Heart left ventricle (tissue), 16 donors: ENCODE measurements around the gene EIF3M. TPM values are rescaled to one million over a fixed set of nuclear protein-coding genes. Genes with fewer than 3 reads are reported as not detected.
"Not testable (repeated sequence)": the region's sequence is repeated elsewhere in the genome, so short reads cannot be mapped to it uniquely, and the experiment has no call there.

Source experiments
- ATAC-seq, 4 donors: fragments of 200-7000 bp; cut with Tn5 transposase; one replicate each; pipeline ENCODE4 v1.9.1; 2020 to 2022; ENCODE audit warnings: moderate library complexity in 4 of 4, mild to moderate bottlenecking in 3 of 4, moderate number of reproducible peaks in 1 of 4
- DNase-seq, 5 donors: peaks; one replicate each; pipeline ENCODE4 v3.0.0-alpha.2; 2020
- H3K27ac ChIP-seq, 12 donors: fragments of 200-600 bp; sonication (generic) in 4 of 12; one replicate each; pipeline versions ENCODE4 v1.5.0 to v1.8.0; 2016 to 2022; ENCODE audit warnings: mild to moderate bottlenecking in 2 of 12
- H3K27me3 ChIP-seq, 9 donors: fragments of 200-600 bp; sonication (generic) in 2 of 9; one replicate each; pipeline versions ENCODE4 v1.5.1 to v1.8.0; 2016 to 2022; ENCODE audit warnings: mild to moderate bottlenecking in 3 of 9
- H3K36me3 ChIP-seq, 9 donors: fragments of 200-600 bp; sonication (generic) in 2 of 9; one replicate each; pipeline versions ENCODE4 v1.5.0 to v1.8.0; 2018 to 2022; ENCODE audit warnings: mild to moderate bottlenecking in 2 of 9
- H3K4me1 ChIP-seq, 12 donors: fragments of 200-600 bp; sonication (generic) in 4 of 12; one replicate each; pipeline versions ENCODE4 v1.5.0 to v1.8.0; 2016 to 2022; ENCODE audit warnings: mild to moderate bottlenecking in 3 of 12
- H3K4me3 ChIP-seq, 12 donors: fragments of 200-600 bp; sonication (generic) in 4 of 12; one replicate each; pipeline versions ENCODE4 v1.5.0 to v1.8.0; 2017 to 2022; ENCODE audit warnings: mild to moderate bottlenecking in 9 of 12, moderate library complexity in 4 of 12
- H3K9me3 ChIP-seq, 12 donors: fragments of 200-600 bp; sonication (generic) in 4 of 12; one replicate each; pipeline versions ENCODE4 v1.5.0 to v1.8.0; 2016 to 2022; ENCODE audit warnings: mild to moderate bottlenecking in 1 of 12
- CTCF ChIP-seq, 12 donors: fragments of 200-600 bp; sonication (generic) in 4 of 12; IDR thresholded peaks; one replicate each; pipeline versions ENCODE4 v1.5.0 to v1.8.0; 2018 to 2022; ENCODE audit warnings: antibody characterized with exemption in 12 of 12, mild to moderate bottlenecking in 5 of 12
- POLR2A ChIP-seq, 2 donors: fragments of 450-650 bp; IDR thresholded peaks; one replicate each; pipeline ENCODE4 v1.6.1; 2017; ENCODE audit warnings: antibody characterized with exemption in 2 of 2, mild to moderate bottlenecking in 2 of 2, moderate library complexity in 2 of 2
- WGBS, 4 donors: extraction: QIAGEN DNeasy Blood & Tissue Kit in 2 of 4; methylation state at CpG; one replicate each; pipeline versions ENCODE4 v1.1.5 to v1.1.7; 2013 to 2018; 5-methylcytosine and 5-hydroxymethylcytosine counted together
- intact Hi-C, 10 donors: fragments of 100-400 bp; cut with DNase I; formaldehyde crosslinking; loops; one replicate each; pipeline versions ENCODE4 v1.11.1 to v1.14.2; 2022
- polyA plus RNA-seq, 2 donors: library from polyadenylated mRNA; stranded (reverse); fragments of 200-250 nt; gene quantifications; one replicate each; pipeline ENCODE4 v1.2.3, GENCODE V29; 2013
- total RNA-seq, 9 donors: library from RNA; depleted of rRNA in 2 of 9; stranded (reverse); fragments of >200 nt in 2 of 9; fragmentation: NEBNext Ultra II Directional in 3 of 9; extraction: Animal tissue kit (Norgen Biotek cat#: 25700) in 3 of 9; gene quantifications; one replicate each; pipeline versions ENCODE4 v1.1.0 to v1.2.4, GENCODE V29; 2016 to 2023
- donor health status: ischemic (EF 13 %, LVEDD 7.1; RV severe dilation, severe dysfunction).
- donor health status: healthy with polysubstance abuse.
- donor health status: DM: no; HTN: yes; CAD: no.
- donor health status: DM: no; HTN: no; CAD: no.
- donor health status: ischemic (EF 25% LVEDD 6.9; RV normal size, moderate dysfunction).
- donor health status: ischemic (EF 25% LVEDD 5.7; RV mildly dilated, moderate dysfunction).
- donor health status: healthy.
- donor health status: DM: yes; HTN: yes; CAD: no.
- donor health status: ischemic (EF 35%, LVEDD 5.7; RV mildly dilated, moderate dysfunction).
- donor health status: nonischemic (EF 11% LVEDD 7.7; RV severe dilation, severe dysfunction).
- donor health status: DM: yes; HTN: yes; CAD: no.
- donor health status: PGD.
- donor health status: ischemic (EF 29% LVEDD 5.4; RV normal size, mild dysfunction).
- donor health status: nonischemic (EF 23%, LVEDD 6.1; RV moderate dilation, normal function).

Gene EIF3M
- total and polyA plus RNA-seq, 11 donors, result 143 to 353 (median 182) TPM

DNA sequence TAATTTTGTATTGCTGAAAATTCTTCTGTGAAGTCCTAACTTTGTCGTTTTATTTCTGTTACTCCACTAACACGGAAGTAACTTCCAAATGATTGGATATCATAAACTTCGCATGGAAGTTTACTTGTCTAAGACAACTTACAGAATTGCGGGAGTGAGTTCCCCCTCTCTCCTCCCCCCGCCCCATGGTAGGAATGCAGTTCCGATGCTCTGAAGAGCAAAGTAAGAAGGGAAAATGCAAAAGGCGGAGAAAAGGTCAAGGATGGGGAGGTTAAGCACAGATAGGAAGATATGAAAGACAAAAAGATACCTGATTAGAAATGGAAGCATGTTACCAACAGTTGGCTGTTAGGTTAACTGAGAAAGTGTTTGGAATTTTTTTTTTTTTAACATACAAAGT lies 1.3 kb downstream of the EIF3M start:
- ATAC-seq (no peak), DNase-seq (no peak)
- H3K27me3 ChIP-seq, result peaks cover 0 to under 1% (median 0%) of the 10 kb centered on the region in 9 donors
- H3K27ac ChIP-seq, result no peak overlapping the region
- 10 to 15% (median 13%) methylated on average over 7 of the region's 7 CpGs for WGBS, 4 donors
- H3K4me1 ChIP-seq, result peaks cover 0 to 50% (median 25%) of the 10 kb centered on the region in 12 donors
- no peak for TF ChIP-seq CTCF (IDR thresholded peaks at IDR 0.05)
- no peak for TF ChIP-seq POLR2A (IDR thresholded peaks at IDR 0.05)
- no peaks in the 10 kb centered on the region for H3K9me3 ChIP-seq
- peaks cover 0 to 31% (median 12%) of the 10 kb centered on the region in 9 donors for H3K36me3 ChIP-seq
- H3K4me3 ChIP-seq, result peak overlapping the region; percentile 60 to 96 (median 87)
- intact Hi-C loops, result loop anchor here in 5 of 10 donors (5.0 to 10.0 kb wide), 5 partner anchors 148 to 260 kb away; partner anchors contain the start of genes WT1 (in 3 of the 5) and CCDC73 (in 1 of the 5)

GRCh38 chr11:32586576-32587190 lies 3.1 kb downstream of the EIF3M start:
- no peak for DNase-seq
- peaks cover 0 to 50% (median 25%) of the 10 kb centered on the region in 12 donors for H3K4me1 ChIP-seq
- no peak overlapping the region for H3K27ac ChIP-seq
- no peak for ATAC-seq
- H3K36me3 ChIP-seq, result peaks cover 0 to 48% (median 30%) of the 10 kb centered on the region in 9 donors
- 55 to 65% (median 62%) methylated on average over 4 of the region's 4 CpGs for WGBS, 4 donors
- H3K9me3 ChIP-seq, result no peaks in the 10 kb centered on the region
- no peaks in the 10 kb centered on the region for H3K27me3 ChIP-seq
- H3K4me3 ChIP-seq, result no peak overlapping the region
- peak in 3 of 12 donors; percentile 8 to 25 (median 15) for TF ChIP-seq CTCF (IDR thresholded peaks at IDR 0.05)
- no peak for TF ChIP-seq POLR2A (IDR thresholded peaks at IDR 0.05)
- intact Hi-C loops, result loop anchor here in 5 of 10 donors (10.0 kb wide), 4 partner anchors 152 to 262 kb away; partner anchors contain the start of genes WT1 (in 2 of the 5) and CCDC73 (in 1 of the 5)

GRCh38 chr11:32594272-32594671 lies 10.6 kb downstream of the EIF3M start:
- ATAC-seq, result no peak
- Histone ChIP-seq H3K27me3 (no peaks in the 10 kb centered on the region), H3K36me3 (peaks cover 0 to 100% (median 100%) of the 10 kb centered on the region in 9 donors), H3K4me1 (peaks cover 0 to under 1% (median 0%) of the 10 kb centered on the region in 12 donors), H3K4me3 (no peak overlapping the region), H3K27ac (no peak overlapping the region), H3K9me3 (no peaks in the 10 kb centered on the region)
- no peak for DNase-seq
- intact Hi-C loops, result no loop called here
- TF ChIP-seq POLR2A (IDR thresholded peaks at IDR 0.05) (no peak), CTCF (IDR thresholded peaks at IDR 0.05) (no peak)

- ATAC-seq, intact Hi-C loops, H3K4me3 ChIP-seq, H3K9me3 ChIP-seq, H3K4me1 ChIP-seq, H3K27ac ChIP-seq, H3K27me3 ChIP-seq, DNase-seq: not testable (repeated sequence)
- peaks cover 0 to 100% (median 99%) of the 10 kb centered on the region in 9 donors for H3K36me3 ChIP-seq
- 95 to 98% (median 96%) methylated on average over 14 of the region's 14 CpGs for WGBS, 4 donors
Measured at GRCh38 chr11:32596114-32596513, 12.5 kb downstream of the EIF3M start.
